Neural cell (in vitro differentiated cells): ENCODE results near the gene ZC3H14.

Experiments
- EP300 ChIP-seq: fragments of 450-650 bp; conservative IDR thresholded peaks from 2 replicates; pipeline ENCODE4 v1.6.1; 2014; ENCODE audit warnings: antibody characterized with exemption, mild to moderate bottlenecking, moderate library complexity; ENCODE audit not compliant: poor library complexity, severe bottlenecking
- EZH2 ChIP-seq: fragments of 200-600, 300-800 bp; shearing (Covaris generic), sonication (generic); IDR thresholded peaks from 2 replicates; pipeline ENCODE4 v1.6.1; 2014; ENCODE audit warnings: antibody characterized with exemption, low read length, borderline replicate concordance, mild to moderate bottlenecking; ENCODE audit not compliant: insufficient read depth, poor library complexity, severe bottlenecking
- MXI1 ChIP-seq: fragments of 450-650 bp; conservative IDR thresholded peaks from 2 replicates; pipeline ENCODE4 v1.6.1; 2014; ENCODE audit warnings: antibody characterized with exemption, mild to moderate bottlenecking; ENCODE audit not compliant: poor library complexity, severe bottlenecking
- POLR2AphosphoS5 ChIP-seq: IDR thresholded peaks from 2 replicates; pipeline ENCODE4 v1.6.1; 2012
- SMC3 ChIP-seq: fragments of 450-650 bp; conservative IDR thresholded peaks from 2 replicates; pipeline ENCODE4 v1.6.1; 2014; ENCODE audit warnings: antibody characterized with exemption, mild to moderate bottlenecking, moderate library complexity; ENCODE audit not compliant: poor library complexity
- TAF1 ChIP-seq: IDR thresholded peaks from 2 replicates; pipeline ENCODE4 v1.6.1; 2012; ENCODE audit warnings: low read depth
- TF ChIP-seq, protein P1 (sequence below): fragments of 450-650 bp; IDR thresholded peaks from 2 replicates; pipeline ENCODE4 v1.5.1; 2014; ENCODE audit warnings: antibody characterized with exemption, mild to moderate bottlenecking, moderate library complexity; ENCODE audit not compliant: poor library complexity, severe bottlenecking
- TF ChIP-seq, protein P2 (sequence below): IDR thresholded peaks from 2 replicates; pipeline ENCODE4 v1.6.1; 2012; ENCODE audit warnings: borderline replicate concordance

DNA sequence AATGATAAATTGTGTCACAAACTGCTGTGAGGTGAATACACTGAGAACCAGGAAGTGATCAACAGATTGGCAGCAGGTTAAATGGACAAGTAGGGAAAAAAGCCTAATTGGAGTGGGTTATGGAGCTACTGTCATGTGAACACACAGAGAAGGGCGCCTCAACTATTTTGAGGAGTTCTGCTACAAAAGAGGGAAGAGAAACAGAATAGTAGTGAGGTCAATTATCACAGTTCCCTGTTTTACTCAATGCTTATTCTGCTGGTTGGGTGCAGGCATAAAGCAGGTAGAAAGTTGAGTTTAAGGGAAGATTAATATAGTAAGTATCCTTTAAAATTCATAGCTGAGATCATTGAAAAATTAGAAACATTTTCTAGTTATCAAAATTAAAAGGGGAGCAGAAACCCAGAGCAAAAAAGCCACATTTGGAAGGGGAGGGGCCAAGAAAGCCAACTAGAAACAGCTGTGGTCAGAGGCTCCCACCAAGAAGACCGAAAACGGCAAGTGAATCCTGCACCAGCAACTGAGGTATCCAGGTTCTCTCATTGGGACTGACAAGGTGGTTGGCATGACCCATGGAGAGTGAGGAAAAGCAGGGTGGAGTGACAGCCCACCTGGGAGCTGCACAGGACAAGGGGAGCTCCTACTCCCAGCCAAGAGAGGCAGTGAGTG, 105.7 kb downstream of the ZC3H14 start:
- TF ChIP-seq EZH2 (no peak), EP300 (no peak), MXI1 (no peak), POLR2AphosphoS5 (no peak), SMC3 (no peak), TAF1 (no peak)
- TF ChIP-seq, protein P1, sequence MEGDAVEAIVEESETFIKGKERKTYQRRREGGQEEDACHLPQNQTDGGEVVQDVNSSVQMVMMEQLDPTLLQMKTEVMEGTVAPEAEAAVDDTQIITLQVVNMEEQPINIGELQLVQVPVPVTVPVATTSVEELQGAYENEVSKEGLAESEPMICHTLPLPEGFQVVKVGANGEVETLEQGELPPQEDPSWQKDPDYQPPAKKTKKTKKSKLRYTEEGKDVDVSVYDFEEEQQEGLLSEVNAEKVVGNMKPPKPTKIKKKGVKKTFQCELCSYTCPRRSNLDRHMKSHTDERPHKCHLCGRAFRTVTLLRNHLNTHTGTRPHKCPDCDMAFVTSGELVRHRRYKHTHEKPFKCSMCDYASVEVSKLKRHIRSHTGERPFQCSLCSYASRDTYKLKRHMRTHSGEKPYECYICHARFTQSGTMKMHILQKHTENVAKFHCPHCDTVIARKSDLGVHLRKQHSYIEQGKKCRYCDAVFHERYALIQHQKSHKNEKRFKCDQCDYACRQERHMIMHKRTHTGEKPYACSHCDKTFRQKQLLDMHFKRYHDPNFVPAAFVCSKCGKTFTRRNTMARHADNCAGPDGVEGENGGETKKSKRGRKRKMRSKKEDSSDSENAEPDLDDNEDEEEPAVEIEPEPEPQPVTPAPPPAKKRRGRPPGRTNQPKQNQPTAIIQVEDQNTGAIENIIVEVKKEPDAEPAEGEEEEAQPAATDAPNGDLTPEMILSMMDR, result no peak
- TF ChIP-seq, protein P2, sequence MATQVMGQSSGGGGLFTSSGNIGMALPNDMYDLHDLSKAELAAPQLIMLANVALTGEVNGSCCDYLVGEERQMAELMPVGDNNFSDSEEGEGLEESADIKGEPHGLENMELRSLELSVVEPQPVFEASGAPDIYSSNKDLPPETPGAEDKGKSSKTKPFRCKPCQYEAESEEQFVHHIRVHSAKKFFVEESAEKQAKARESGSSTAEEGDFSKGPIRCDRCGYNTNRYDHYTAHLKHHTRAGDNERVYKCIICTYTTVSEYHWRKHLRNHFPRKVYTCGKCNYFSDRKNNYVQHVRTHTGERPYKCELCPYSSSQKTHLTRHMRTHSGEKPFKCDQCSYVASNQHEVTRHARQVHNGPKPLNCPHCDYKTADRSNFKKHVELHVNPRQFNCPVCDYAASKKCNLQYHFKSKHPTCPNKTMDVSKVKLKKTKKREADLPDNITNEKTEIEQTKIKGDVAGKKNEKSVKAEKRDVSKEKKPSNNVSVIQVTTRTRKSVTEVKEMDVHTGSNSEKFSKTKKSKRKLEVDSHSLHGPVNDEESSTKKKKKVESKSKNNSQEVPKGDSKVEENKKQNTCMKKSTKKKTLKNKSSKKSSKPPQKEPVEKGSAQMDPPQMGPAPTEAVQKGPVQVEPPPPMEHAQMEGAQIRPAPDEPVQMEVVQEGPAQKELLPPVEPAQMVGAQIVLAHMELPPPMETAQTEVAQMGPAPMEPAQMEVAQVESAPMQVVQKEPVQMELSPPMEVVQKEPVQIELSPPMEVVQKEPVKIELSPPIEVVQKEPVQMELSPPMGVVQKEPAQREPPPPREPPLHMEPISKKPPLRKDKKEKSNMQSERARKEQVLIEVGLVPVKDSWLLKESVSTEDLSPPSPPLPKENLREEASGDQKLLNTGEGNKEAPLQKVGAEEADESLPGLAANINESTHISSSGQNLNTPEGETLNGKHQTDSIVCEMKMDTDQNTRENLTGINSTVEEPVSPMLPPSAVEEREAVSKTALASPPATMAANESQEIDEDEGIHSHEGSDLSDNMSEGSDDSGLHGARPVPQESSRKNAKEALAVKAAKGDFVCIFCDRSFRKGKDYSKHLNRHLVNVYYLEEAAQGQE, result no peak
